A673 (cell line): ENCODE data around the gene CNIH2. TPM values are rescaled to one million over a fixed set of nuclear protein-coding genes. Genes with fewer than 3 reads are reported as not detected.
A peak's percentile ranks its signal among the peaks of the same experiment; 100 is the strongest.

ENCODE experiments used
- BruUV-seq: library from RNA; stranded (reverse); fragments of 400-500 nt; replicated peaks from 2 replicates; lab custom pipeline; 2021; lab: Mats Ljungman, UMichigan
- CTCF ChIA-PET: fragments of 300-600 bp; sonication (Branson Sonifier 250); formaldehyde crosslinking; loops from one replicate; lab custom pipeline; 2022; ENCODE audit warnings: antibody characterized with exemption; lab: Charles Lee
- POLR2A ChIA-PET: fragments of 300-600 bp; sonication (Branson Sonifier 250); formaldehyde crosslinking; loops from one replicate; lab custom pipeline; 2022; ENCODE audit warnings: antibody characterized with exemption; ENCODE audit not compliant: low non-redundant PET; lab: Charles Lee
- DNase-seq: peaks from one replicate; pipeline ENCODE4 v3.0.0-alpha.2; 2015; ENCODE audit warnings: low spot score
- H3K27ac ChIP-seq: fragments of 200-600 bp; sonication (generic); 2 replicates; pipeline ENCODE4 v1.5.1; 2016; ENCODE audit warnings: mixed run types, low read depth, mild to moderate bottlenecking, mixed read lengths, antibody characterized with exemption, low read length; ENCODE audit not compliant: poor library complexity, severe bottlenecking
- H3K27me3 ChIP-seq: fragments of 200-600 bp; sonication (generic); replicated peaks from 2 replicates; pipeline ENCODE4 v1.6.1; 2017; ENCODE audit warnings: mixed run types, low read depth, mild to moderate bottlenecking, mixed read lengths, antibody characterized with exemption, low read length; ENCODE audit not compliant: insufficient read depth, poor library complexity
- H3K36me3 ChIP-seq: fragments of 200-600 bp; sonication (generic); 2 replicates; pipeline ENCODE4 v1.6.1; 2016; ENCODE audit warnings: mixed run types, mild to moderate bottlenecking, mixed read lengths, antibody characterized with exemption, low read length; ENCODE audit not compliant: insufficient read depth, poor library complexity, severe bottlenecking
- H3K4me1 ChIP-seq: fragments of 200-600 bp; sonication (generic); 2 replicates; pipeline ENCODE4 v1.6.1; 2017; ENCODE audit warnings: mixed run types, mild to moderate bottlenecking, mixed read lengths, antibody characterized with exemption, low read length; ENCODE audit not compliant: insufficient read depth, poor library complexity, severe bottlenecking
- H3K4me3 ChIP-seq: fragments of 200-600 bp; sonication (generic); 2 replicates; pipeline ENCODE4 v1.5.1; 2016; ENCODE audit warnings: low read depth, mixed run types, mild to moderate bottlenecking, mixed read lengths, low read length; ENCODE audit not compliant: poor library complexity, severe bottlenecking
- H3K9me3 ChIP-seq: fragments of 200-600 bp; sonication (generic); 2 replicates; pipeline ENCODE4 v1.6.1; 2016; ENCODE audit warnings: mixed run types, low read depth, mild to moderate bottlenecking, mixed read lengths, antibody characterized with exemption, low read length; ENCODE audit not compliant: poor library complexity, severe bottlenecking
- EZH2 ChIP-seq: fragments of 200-600 bp; sonication (generic); IDR thresholded peaks from 2 replicates; pipeline ENCODE4 v1.6.1; 2017; ENCODE audit warnings: borderline replicate concordance, low read depth, mild to moderate bottlenecking, mixed read lengths, antibody characterized with exemption, low read length; ENCODE audit not compliant: poor library complexity, severe bottlenecking
- intact Hi-C: fragments of 100-400 bp; cut with micrococcal nuclease; formaldehyde crosslinking; loops from one replicate; pipeline ENCODE4 v1.10.0; 2022; ENCODE audit not compliant: unreplicated experiment
- total RNA-seq: library from RNA; stranded (reverse); gene quantifications from 2 replicates; pipeline ENCODE4 v1.2.3, GENCODE V29; 2021
- TF ChIP-seq, protein P1 (sequence below): fragments of 300-800, 200-600 bp; sonication (generic); conservative IDR thresholded peaks from 2 replicates; pipeline ENCODE4 v1.5.1; 2017; ENCODE audit warnings: low read depth, mild to moderate bottlenecking, antibody characterized with exemption, low read length, moderate library complexity, mixed read lengths

CNIH2 gene
- total RNA-seq, 1 experiment from 2014 or later: 13.7 TPM

DNA sequence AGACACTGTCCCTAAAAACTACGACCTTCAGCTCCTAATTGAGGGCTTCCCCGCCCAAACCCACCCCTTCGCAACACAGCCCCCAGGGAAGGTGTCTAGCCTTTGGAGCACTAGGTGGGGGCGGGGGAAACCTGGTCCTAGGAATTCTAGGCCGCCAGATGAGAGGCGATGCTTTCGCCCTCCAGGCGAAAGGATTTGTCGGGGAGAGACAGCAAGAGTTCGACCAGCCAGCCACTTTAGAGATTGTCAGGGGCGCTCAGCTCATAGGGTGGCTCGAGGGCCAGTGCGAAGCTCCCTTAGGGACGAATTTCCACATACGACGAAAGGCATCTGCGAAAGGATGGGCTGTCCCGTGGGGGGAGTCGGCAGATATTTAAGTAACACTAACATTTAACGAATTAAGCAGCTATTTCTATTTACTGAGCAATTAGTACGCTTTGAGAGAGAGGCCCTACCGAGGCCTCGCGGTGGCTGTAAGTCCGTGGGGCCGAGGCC is 33.5 kb downstream of the CNIH2 start:
- no peak for DNase-seq
- Histone ChIP-seq H3K9me3 (no peaks in the 10 kb centered on the region), H3K27me3 (no peaks in the 10 kb centered on the region), H3K27ac (peak overlapping the region; percentile 90), H3K4me1 (peaks cover 44% of the 10 kb centered on the region), H3K4me3 (peak overlapping the region; percentile 55), H3K36me3 (no peaks in the 10 kb centered on the region)
- CTCF ChIA-PET: interaction anchor here (0.6 to 2.6 kb wide), 9 partner anchors 10 to 77 kb away, joined by 3 to 17 read pairs (median 5); partner anchors contain the start of gene YIF1A
- TF ChIP-seq EZH2: no peak
- TF ChIP-seq, protein P1, sequence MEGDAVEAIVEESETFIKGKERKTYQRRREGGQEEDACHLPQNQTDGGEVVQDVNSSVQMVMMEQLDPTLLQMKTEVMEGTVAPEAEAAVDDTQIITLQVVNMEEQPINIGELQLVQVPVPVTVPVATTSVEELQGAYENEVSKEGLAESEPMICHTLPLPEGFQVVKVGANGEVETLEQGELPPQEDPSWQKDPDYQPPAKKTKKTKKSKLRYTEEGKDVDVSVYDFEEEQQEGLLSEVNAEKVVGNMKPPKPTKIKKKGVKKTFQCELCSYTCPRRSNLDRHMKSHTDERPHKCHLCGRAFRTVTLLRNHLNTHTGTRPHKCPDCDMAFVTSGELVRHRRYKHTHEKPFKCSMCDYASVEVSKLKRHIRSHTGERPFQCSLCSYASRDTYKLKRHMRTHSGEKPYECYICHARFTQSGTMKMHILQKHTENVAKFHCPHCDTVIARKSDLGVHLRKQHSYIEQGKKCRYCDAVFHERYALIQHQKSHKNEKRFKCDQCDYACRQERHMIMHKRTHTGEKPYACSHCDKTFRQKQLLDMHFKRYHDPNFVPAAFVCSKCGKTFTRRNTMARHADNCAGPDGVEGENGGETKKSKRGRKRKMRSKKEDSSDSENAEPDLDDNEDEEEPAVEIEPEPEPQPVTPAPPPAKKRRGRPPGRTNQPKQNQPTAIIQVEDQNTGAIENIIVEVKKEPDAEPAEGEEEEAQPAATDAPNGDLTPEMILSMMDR: no peak
- BruUV-seq: no TSS peak
- POLR2A ChIA-PET: no interaction called here
- intact Hi-C loops: loop anchor here (5.0 kb wide), 1 partner anchor 76 kb away; no protein-coding TSS in a partner anchor

DNA sequence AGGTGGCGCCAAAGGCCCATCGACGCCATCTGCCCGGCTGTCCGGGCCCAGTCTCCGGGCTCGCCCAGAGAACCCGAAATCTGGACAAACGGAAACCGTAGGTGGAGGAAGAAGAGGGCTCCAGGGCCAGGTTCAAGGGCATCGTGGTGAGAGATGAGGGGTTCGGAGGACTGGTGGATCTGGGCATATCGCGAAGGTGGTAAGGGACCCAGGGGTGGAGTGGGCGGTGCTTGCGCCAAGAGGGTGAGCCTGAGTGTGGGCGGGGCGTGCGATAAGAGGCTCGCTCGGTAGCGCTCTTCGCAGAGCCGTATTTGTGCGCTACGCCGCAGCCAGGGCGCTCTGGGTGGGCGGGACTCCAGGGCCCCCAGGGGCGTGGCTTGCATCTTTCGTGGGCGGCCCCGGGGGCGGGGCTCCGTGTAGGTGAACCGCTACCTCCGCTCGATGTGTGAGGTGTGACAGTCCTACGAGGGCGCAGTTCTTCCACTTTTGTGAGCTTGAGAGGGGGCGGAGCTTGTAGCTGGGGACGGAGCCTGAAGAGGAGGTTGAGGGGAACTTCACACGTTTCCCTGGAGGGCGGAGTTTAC is 34.1 kb downstream of the CNIH2 start:
- H3K27me3 ChIP-seq: no peaks in the 10 kb centered on the region
- DNase-seq: peak; percentile 98
- no peak for TF ChIP-seq EZH2
- TF ChIP-seq, protein P1: peak; percentile 98
- intact Hi-C loops: loop anchor here (1.0 to 5.0 kb wide), 3 partner anchors 16 to 75 kb away; partner anchors contain the start of gene BRMS1
- H3K4me3 ChIP-seq: peak overlapping the region; percentile 55
- ChIA-PET POLR2A (interaction anchor here (0.8 to 1.0 kb wide), 4 partner anchors 15 to 155 kb away, joined by 3 to 5 read pairs (median 3); partner anchors contain the start of genes PELI3 and YIF1A), CTCF (interaction anchor here (0.6 to 2.6 kb wide), 17 partner anchors 10 to 289 kb away, joined by 3 to 17 read pairs (median 5); partner anchors contain the start of genes MRPL11 and YIF1A)
- no peaks in the 10 kb centered on the region for H3K36me3 ChIP-seq
- H3K27ac ChIP-seq: peak overlapping the region; percentile 90
- H3K4me1 ChIP-seq: peaks cover 48% of the 10 kb centered on the region
- no TSS peak for BruUV-seq
- H3K9me3 ChIP-seq: no peaks in the 10 kb centered on the region

DNA sequence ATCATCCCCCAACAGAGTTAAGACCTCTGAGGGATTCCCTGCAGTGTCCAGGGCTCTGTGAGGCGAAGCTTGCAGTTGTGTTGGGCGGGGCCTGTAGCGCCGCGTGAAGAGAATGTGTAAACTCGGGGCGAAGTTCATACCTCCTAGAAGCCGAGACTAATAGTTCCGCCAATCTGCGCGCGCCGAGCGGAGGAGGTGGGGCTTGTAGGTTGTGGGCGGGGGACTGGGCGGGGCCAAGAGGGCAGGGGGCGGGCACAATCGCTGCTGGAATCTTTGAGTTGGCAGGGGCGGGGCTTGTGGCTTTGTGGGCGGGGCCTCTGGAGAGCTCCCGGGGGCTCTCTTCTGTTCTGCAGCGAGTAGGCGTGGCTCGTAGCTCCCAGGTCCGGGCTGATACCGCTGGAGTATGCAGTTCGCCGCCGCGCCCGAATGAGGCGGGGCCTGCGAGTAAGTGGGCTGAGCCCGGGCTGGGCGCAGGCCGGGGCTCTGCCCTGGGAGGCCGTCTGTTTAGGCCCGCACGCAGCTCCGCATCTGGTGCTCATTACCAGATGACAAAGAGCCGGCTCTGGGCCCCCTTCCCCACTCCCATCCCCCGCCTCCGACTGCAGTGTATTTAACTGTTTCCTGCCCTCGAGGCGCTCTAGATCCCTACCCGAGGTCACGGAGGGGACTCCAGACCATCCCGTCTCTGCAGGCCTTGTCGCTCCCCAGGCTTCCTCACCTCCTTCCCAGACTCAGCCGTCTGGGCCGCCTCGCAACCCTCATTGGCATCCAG is 34.8 kb downstream of the CNIH2 start:
- no TSS peak for BruUV-seq
- no peaks in the 10 kb centered on the region for H3K27me3 ChIP-seq
- no peaks in the 10 kb centered on the region for H3K36me3 ChIP-seq
- ChIA-PET CTCF (interaction anchor here (0.6 to 2.6 kb wide), 14 partner anchors 9 to 290 kb away, joined by 3 to 17 read pairs (median 4); partner anchors contain the start of genes MRPL11 and YIF1A), POLR2A (interaction anchor here (0.6 to 1.1 kb wide), 6 partner anchors 14 to 303 kb away, joined by 3 to 5 read pairs (median 3); partner anchors contain the start of genes PELI3 and YIF1A)
- H3K9me3 ChIP-seq: no peaks in the 10 kb centered on the region
- TF ChIP-seq, protein P1: no peak
- no peak for TF ChIP-seq EZH2
- intact Hi-C loops: loop anchor here (1.0 to 5.0 kb wide), 3 partner anchors 16 to 75 kb away; partner anchors contain the start of gene BRMS1
- DNase-seq: peak; percentile 100
- H3K4me1 ChIP-seq: peaks cover 54% of the 10 kb centered on the region
- H3K4me3 ChIP-seq: peak overlapping the region; percentile 57
- H3K27ac ChIP-seq: peak overlapping the region; percentile 100
